Measurements from ENCODE around the gene ABLIM1.

Gene ABLIM1

GRCh38 chr10:114649217-114649903, 8.7 kb downstream of the ABLIM1 start:
- peak overlapping the region; percentile 21 for H3K27ac ChIP-seq
- no peak for DNase-seq (ENCODE audit: low read depth, low spot score)

- H3K27ac ChIP-seq = no peak overlapping the region
- no peak for DNase-seq (ENCODE audit: low read depth, low spot score)
Observed at GRCh38 chr10:114648368-114648767, 9.7 kb downstream of the ABLIM1 start.

GRCh38 chr10:114647545-114648138, 10.4 kb downstream of the ABLIM1 start:
- H3K27ac ChIP-seq = no peak overlapping the region
- no peak for DNase-seq (ENCODE audit: low read depth, low spot score)

- DNase-seq (ENCODE audit: low read depth, low spot score) = no peak
- H3K27ac ChIP-seq = no peak overlapping the region
Observed at GRCh38 chr10:114646426-114646825, 11.6 kb downstream of the ABLIM1 start.

- H3K27ac ChIP-seq = no peak overlapping the region
Observed at GRCh38 chr10:114645706-114646105, 12.4 kb downstream of the ABLIM1 start.

GRCh38 chr10:114643158-114643557, 14.9 kb downstream of the ABLIM1 start:
- H3K27ac ChIP-seq = no peak overlapping the region
- DNase-seq (ENCODE audit: low read depth, low spot score) = no peak

More at GRCh38 chr10:114645706-114646105, 12.4 kb downstream of the ABLIM1 start:
- DNase-seq (ENCODE audit: low read depth, low spot score) = no peak

GRCh38 chr10:114642729-114643128, 15.3 kb downstream of the ABLIM1 start:
- DNase-seq (ENCODE audit: low read depth, low spot score) = no peak
- no peak overlapping the region for H3K27ac ChIP-seq

GRCh38 chr10:114638821-114639625, 19.1 kb downstream of the ABLIM1 start:
- no peak overlapping the region for H3K27ac ChIP-seq
- no peak for DNase-seq (ENCODE audit: low read depth, low spot score)

GRCh38 chr10:114635797-114636550, 22.1 kb downstream of the ABLIM1 start:
- no peak overlapping the region for H3K27ac ChIP-seq
- no peak for DNase-seq (ENCODE audit: low read depth, low spot score)

- DNase-seq (ENCODE audit: low read depth, low spot score) = no peak
- H3K27ac ChIP-seq = peak overlapping the region; percentile 40
Observed at GRCh38 chr10:114635101-114635500, 23.0 kb downstream of the ABLIM1 start.

GRCh38 chr10:114634609-114634979, 23.5 kb downstream of the ABLIM1 start:
- no peak for DNase-seq (ENCODE audit: low read depth, low spot score)
- H3K27ac ChIP-seq = peak overlapping the region; percentile 40

- DNase-seq (ENCODE audit: low read depth, low spot score) = no peak
- peak overlapping the region; percentile 40 for H3K27ac ChIP-seq
Observed at GRCh38 chr10:114632869-114633715, 25.0 kb downstream of the ABLIM1 start.

GRCh38 chr10:114631666-114632417, 26.2 kb downstream of the ABLIM1 start:
- no peak for DNase-seq (ENCODE audit: low read depth, low spot score)
- H3K27ac ChIP-seq = peak overlapping the region; percentile 25

- no peak for DNase-seq (ENCODE audit: low read depth, low spot score)
- H3K27ac ChIP-seq = peak overlapping the region; percentile 25
Observed at GRCh38 chr10:114631090-114631665, 26.9 kb downstream of the ABLIM1 start.

GRCh38 chr10:114629824-114630730, 28.0 kb downstream of the ABLIM1 start:
- no peak for DNase-seq (ENCODE audit: low read depth, low spot score)
- H3K27ac ChIP-seq = peak overlapping the region; percentile 25

- no peak overlapping the region for H3K27ac ChIP-seq
- no peak for DNase-seq (ENCODE audit: low read depth, low spot score)
Observed at GRCh38 chr10:114629083-114629823, 28.8 kb downstream of the ABLIM1 start.

GRCh38 chr10:114628106-114628505, 30.0 kb downstream of the ABLIM1 start:
- DNase-seq (ENCODE audit: low read depth, low spot score) = no peak
- no peak overlapping the region for H3K27ac ChIP-seq
